SU-DHL-6 (cell line): Measurements from ENCODE around the gene MAG.

ENCODE experiments used
- H2AFZ ChIP-seq: fragments of 200-600 bp; sonication (generic); 2 replicates; pipeline ENCODE4 v1.6.1; 2014; ENCODE audit warnings: low read depth, mild to moderate bottlenecking, moderate library complexity, mixed read lengths, antibody characterized with exemption, low read length; ENCODE audit not compliant: severe bottlenecking
- H3F3A ChIP-seq: fragments of 200-600 bp; shearing (Covaris generic); 2 replicates; pipeline ENCODE4 v1.6.0; 2016; ENCODE audit warnings: antibody characterized with exemption, mild to moderate bottlenecking; ENCODE audit not compliant: insufficient read depth
- H3K27ac ChIP-seq: fragments of 200-600 bp; sonication (generic); 2 replicates; pipeline ENCODE4 v1.5.1; 2016; ENCODE audit warnings: low read depth, mild to moderate bottlenecking, low read length, moderate library complexity, mixed read lengths
- H3K27me3 ChIP-seq: fragments of 200-600 bp; sonication (generic), shearing (Covaris generic); 2 replicates; pipeline ENCODE4 v1.6.0; 2014; ENCODE audit warnings: mild to moderate bottlenecking, low read length
- H3K36me3 ChIP-seq: fragments of 200-600 bp; sonication (generic); 2 replicates; pipeline ENCODE4 v1.6.1; 2014; ENCODE audit warnings: mild to moderate bottlenecking, low read length, mixed read lengths
- H3K4me2 ChIP-seq: fragments of 300-600, 200-600 bp; shearing (Covaris generic), sonication (generic); 2 replicates; pipeline ENCODE4 v1.6.0; 2014; ENCODE audit warnings: low read length, low read depth, mild to moderate bottlenecking; ENCODE audit not compliant: poor library complexity, severe bottlenecking
- H3K4me3 ChIP-seq: fragments of 200-600 bp; sonication (generic); 2 replicates; pipeline ENCODE4 v1.5.1; 2014; ENCODE audit warnings: antibody characterized with exemption, low read length, mild to moderate bottlenecking, mixed read lengths; ENCODE audit not compliant: insufficient read depth, poor library complexity, severe bottlenecking
- H3K79me2 ChIP-seq: fragments of 200-600 bp; sonication (generic); 2 replicates; pipeline ENCODE4 v1.6.1; 2014; ENCODE audit warnings: mild to moderate bottlenecking, low read length, moderate library complexity; ENCODE audit not compliant: insufficient read depth
- H3K9ac ChIP-seq: fragments of 200-600 bp; sonication (generic); 2 replicates; pipeline ENCODE4 v1.7.0; 2014; ENCODE audit warnings: mild to moderate bottlenecking, low read length
- H3K9me2 ChIP-seq: fragments of 200-600 bp; sonication (generic); replicated peaks from 2 replicates; pipeline ENCODE4 v1.6.1; 2014; ENCODE audit warnings: low read length; ENCODE audit not compliant: insufficient read depth
- H3K9me3 ChIP-seq: fragments of 200-600 bp; sonication (generic); 2 replicates; pipeline ENCODE4 v1.6.1; 2014; ENCODE audit warnings: low read length, mixed read lengths; ENCODE audit not compliant: insufficient read depth
- H4K20me1 ChIP-seq: fragments of 200-600 bp; sonication (generic); 2 replicates; pipeline ENCODE4 v1.6.1; 2014; ENCODE audit warnings: low read depth, mild to moderate bottlenecking, antibody characterized with exemption, low read length, moderate library complexity, mixed read lengths
- EZH2phosphoT487 ChIP-seq: fragments of 200-600 bp; sonication (generic), shearing (Covaris generic); conservative IDR thresholded peaks from 2 replicates; pipeline ENCODE4 v1.6.1; 2018; ENCODE audit warnings: mild to moderate bottlenecking, antibody characterized with exemption, low read length, moderate library complexity, mixed read lengths
- TF ChIP-seq, protein P1 (sequence below): fragments of 200-600 bp; sonication (generic); IDR thresholded peaks from one replicate; pipeline ENCODE4 v1.5.1; 2017; ENCODE audit warnings: antibody characterized with exemption, mild to moderate bottlenecking, low read length, moderate library complexity; ENCODE audit not compliant: insufficient read depth, poor library complexity, severe bottlenecking

Gene MAG

DNA sequence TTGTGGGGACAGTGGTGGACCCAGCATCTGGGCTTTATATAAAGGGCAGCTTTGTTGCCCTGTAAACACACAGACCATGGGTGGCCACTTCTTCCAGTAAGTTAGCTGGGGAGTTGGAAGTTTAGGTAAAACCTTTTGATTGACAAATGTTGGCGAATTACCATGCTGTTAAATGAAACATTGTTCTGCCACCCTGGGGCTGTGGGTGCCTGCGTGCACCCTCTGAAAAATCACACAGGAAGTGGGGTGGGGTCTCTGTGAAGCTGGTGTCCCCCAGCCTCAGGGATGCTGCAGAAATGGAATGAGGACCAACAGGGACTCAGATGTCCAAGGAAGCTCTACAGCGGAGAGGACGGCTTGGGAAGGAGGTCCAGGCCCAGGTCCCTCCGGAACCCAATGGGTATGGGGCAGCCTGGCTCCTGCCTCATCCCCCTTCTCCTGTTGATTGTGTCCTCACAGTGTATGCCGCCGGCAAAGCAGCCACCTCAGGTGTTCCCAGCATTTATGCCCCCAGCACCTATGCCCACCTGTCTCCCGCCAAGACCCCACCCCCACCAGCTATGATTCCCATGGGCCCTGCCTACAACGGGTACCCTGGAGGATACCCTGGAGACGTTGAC is 26.0 kb upstream of the MAG start:
- TF ChIP-seq, protein P1, sequence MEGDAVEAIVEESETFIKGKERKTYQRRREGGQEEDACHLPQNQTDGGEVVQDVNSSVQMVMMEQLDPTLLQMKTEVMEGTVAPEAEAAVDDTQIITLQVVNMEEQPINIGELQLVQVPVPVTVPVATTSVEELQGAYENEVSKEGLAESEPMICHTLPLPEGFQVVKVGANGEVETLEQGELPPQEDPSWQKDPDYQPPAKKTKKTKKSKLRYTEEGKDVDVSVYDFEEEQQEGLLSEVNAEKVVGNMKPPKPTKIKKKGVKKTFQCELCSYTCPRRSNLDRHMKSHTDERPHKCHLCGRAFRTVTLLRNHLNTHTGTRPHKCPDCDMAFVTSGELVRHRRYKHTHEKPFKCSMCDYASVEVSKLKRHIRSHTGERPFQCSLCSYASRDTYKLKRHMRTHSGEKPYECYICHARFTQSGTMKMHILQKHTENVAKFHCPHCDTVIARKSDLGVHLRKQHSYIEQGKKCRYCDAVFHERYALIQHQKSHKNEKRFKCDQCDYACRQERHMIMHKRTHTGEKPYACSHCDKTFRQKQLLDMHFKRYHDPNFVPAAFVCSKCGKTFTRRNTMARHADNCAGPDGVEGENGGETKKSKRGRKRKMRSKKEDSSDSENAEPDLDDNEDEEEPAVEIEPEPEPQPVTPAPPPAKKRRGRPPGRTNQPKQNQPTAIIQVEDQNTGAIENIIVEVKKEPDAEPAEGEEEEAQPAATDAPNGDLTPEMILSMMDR = no peak
- TF ChIP-seq EZH2phosphoT487 = no peak
- Histone ChIP-seq H3K4me3 (no peak overlapping the region), H3K4me2 (no peak overlapping the region), H3K9me2 (no peaks in the 10 kb centered on the region), H3F3A (peaks cover 19% of the 10 kb centered on the region), H4K20me1 (no peaks in the 10 kb centered on the region), H3K79me2 (peaks cover 6% of the 10 kb centered on the region), H3K27ac (peak overlapping the region; percentile 27; the same call in 1 of the 2 replicates), H2AFZ (no peak overlapping the region), H3K9me3 (no peaks in the 10 kb centered on the region), H3K27me3 (no peaks in the 10 kb centered on the region), H3K9ac (no peak overlapping the region), H3K36me3 (no peaks in the 10 kb centered on the region)

DNA sequence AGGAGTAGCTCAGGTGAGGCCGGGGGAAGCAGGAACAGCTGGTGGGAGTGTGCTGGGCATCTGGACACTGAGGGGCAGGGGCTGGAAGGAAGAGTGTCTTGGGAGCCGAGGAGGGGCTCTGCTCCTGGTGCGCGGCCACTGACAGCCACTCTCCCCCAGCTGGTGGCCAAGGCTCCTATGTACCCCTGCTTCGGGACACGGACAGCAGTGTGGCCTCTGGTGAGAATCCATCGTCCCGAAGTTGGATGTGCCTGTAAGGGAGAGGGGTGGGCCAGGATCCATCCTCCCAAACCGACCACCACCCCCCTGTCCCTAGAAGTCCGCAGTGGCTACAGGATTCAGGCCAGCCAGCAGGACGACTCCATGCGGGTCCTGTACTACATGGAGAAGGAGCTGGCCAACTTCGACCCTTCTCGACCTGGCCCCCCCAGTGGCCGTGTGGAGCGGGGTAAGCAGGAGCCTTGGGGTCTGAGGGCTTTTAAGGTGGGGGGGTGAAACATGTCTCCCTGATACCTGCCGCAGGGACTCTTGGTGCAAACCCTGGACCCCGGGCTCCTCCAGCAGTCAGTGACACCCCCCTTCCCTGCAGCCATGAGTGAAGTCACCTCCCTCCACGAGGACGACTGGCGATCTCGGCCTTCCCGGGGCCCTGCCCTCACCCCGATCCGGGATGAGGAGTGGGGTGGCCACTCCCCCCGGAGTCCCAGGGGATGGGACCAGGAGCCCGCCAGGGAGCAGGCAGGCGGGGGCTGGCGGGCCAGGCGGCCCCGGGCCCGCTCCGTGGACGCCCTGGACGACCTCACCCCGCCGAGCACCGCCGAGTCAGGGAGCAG is 25.2 kb upstream of the MAG start:
- peak overlapping the region; percentile 100 for H3K4me3 ChIP-seq
- H3K9me3 ChIP-seq = no peaks in the 10 kb centered on the region
- no peaks in the 10 kb centered on the region for H3K9me2 ChIP-seq
- H3K27me3 ChIP-seq = no peaks in the 10 kb centered on the region
- peaks cover 6% of the 10 kb centered on the region for H3K79me2 ChIP-seq
- peak overlapping the region; percentile 97 for H3K9ac ChIP-seq
- H2AFZ ChIP-seq = no peak overlapping the region
- peaks cover 17% of the 10 kb centered on the region for H3F3A ChIP-seq
- H3K36me3 ChIP-seq = no peaks in the 10 kb centered on the region
- no peaks in the 10 kb centered on the region for H4K20me1 ChIP-seq
- peak overlapping the region; percentile 87 for H3K4me2 ChIP-seq
- peak overlapping the region; percentile 93 for H3K27ac ChIP-seq
- no peak for TF ChIP-seq EZH2phosphoT487
- TF ChIP-seq, protein P1 = no peak

DNA sequence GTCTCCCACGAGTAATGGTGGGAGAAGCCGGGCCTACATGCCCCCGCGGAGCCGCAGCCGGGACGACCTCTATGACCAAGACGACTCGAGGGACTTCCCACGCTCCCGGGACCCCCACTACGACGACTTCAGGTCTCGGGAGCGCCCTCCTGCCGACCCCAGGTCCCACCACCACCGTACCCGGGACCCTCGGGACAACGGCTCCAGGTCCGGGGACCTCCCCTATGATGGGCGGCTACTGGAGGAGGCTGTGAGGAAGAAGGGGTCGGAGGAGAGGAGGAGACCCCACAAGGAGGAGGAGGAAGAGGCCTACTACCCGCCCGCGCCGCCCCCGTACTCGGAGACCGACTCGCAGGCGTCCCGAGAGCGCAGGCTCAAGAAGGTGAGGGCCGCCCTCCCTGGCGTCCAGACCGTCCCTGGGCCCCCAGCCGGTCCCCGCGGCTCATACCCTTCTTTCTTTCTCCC is 24.6 kb upstream of the MAG start:
- Histone ChIP-seq H3K9ac (peak overlapping the region; percentile 97), H3K79me2 (peaks cover 6% of the 10 kb centered on the region), H3K9me3 (no peaks in the 10 kb centered on the region), H3K27ac (peak overlapping the region; percentile 93), H3K36me3 (no peaks in the 10 kb centered on the region), H3K9me2 (no peaks in the 10 kb centered on the region), H3K4me2 (peak overlapping the region; percentile 87), H2AFZ (peak overlapping the region; percentile 62), H3K27me3 (no peaks in the 10 kb centered on the region), H3F3A (peaks cover 17% of the 10 kb centered on the region), H4K20me1 (no peaks in the 10 kb centered on the region), H3K4me3 (peak overlapping the region; percentile 100)
- TF ChIP-seq, protein P1 = no peak
- no peak for TF ChIP-seq EZH2phosphoT487
